Type B pancreatic cell (in vitro differentiated cells): ENCODE measurements around the gene IP6K1. TPM values are rescaled to one million over a fixed set of nuclear protein-coding genes. Genes with fewer than 3 reads are reported as not detected.

Experiments used
- DNase-seq: peaks from one replicate; pipeline ENCODE4 v3.0.0; 2021; ENCODE audit warnings: mixed read lengths; ENCODE audit not compliant: unreplicated experiment; ENCODE audit errors: extremely low spot score
- H3K27ac Mint-ChIP-seq: 2 replicates; pipeline ENCODE4 v1.8.0; 2021; ENCODE audit warnings: mild to moderate bottlenecking, mixed read lengths
- H3K27me3 Mint-ChIP-seq: 2 replicates; pipeline ENCODE4 v1.8.0; 2021; ENCODE audit warnings: mixed read lengths
- H3K36me3 Mint-ChIP-seq: 2 replicates; pipeline ENCODE4 v1.8.0; 2021; ENCODE audit warnings: mixed read lengths
- H3K4me1 Mint-ChIP-seq: one replicate; pipeline ENCODE4 v1.8.0; 2021; ENCODE audit warnings: mixed read lengths; ENCODE audit not compliant: unreplicated experiment
- H3K4me3 Mint-ChIP-seq: 2 replicates; pipeline ENCODE4 v1.8.0; 2021; ENCODE audit warnings: mild to moderate bottlenecking, mixed read lengths
- H3K9me3 Mint-ChIP-seq: 2 replicates; pipeline ENCODE4 v1.8.0; 2021; ENCODE audit warnings: mixed read lengths
- total RNA-seq: library from RNA; stranded (reverse); gene quantifications from 2 replicates; pipeline ENCODE4 v1.2.1, GENCODE V29; 2021; ENCODE audit warnings: low replicate concordance
- TF ChIP-seq, protein P1 (sequence below): fragments of 200-600 bp; sonication (generic); conservative IDR thresholded peaks from 2 replicates; pipeline ENCODE4 v1.5.0; 2021; ENCODE audit warnings: antibody characterized with exemption, mild to moderate bottlenecking

IP6K1 gene
- total RNA-seq, 1 donor from 2014 or later = 42.5 TPM

GRCh38 chr3:49791571-49791970 is 5.2 kb upstream of the IP6K1 start:
- Mint-ChIP-seq H3K27ac (no peak overlapping the region), H3K4me3 (no peak overlapping the region), H3K27me3 (no peaks in the 10 kb centered on the region), H3K4me1 (peaks cover 5% of the 10 kb centered on the region), H3K36me3 (no peaks in the 10 kb centered on the region), H3K9me3 (no peaks in the 10 kb centered on the region)
- TF ChIP-seq, protein P1, sequence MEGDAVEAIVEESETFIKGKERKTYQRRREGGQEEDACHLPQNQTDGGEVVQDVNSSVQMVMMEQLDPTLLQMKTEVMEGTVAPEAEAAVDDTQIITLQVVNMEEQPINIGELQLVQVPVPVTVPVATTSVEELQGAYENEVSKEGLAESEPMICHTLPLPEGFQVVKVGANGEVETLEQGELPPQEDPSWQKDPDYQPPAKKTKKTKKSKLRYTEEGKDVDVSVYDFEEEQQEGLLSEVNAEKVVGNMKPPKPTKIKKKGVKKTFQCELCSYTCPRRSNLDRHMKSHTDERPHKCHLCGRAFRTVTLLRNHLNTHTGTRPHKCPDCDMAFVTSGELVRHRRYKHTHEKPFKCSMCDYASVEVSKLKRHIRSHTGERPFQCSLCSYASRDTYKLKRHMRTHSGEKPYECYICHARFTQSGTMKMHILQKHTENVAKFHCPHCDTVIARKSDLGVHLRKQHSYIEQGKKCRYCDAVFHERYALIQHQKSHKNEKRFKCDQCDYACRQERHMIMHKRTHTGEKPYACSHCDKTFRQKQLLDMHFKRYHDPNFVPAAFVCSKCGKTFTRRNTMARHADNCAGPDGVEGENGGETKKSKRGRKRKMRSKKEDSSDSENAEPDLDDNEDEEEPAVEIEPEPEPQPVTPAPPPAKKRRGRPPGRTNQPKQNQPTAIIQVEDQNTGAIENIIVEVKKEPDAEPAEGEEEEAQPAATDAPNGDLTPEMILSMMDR = no peak
- no peak for DNase-seq

GRCh38 chr3:49790626-49791411 is 4.5 kb upstream of the IP6K1 start:
- no peak for DNase-seq
- no peaks in the 10 kb centered on the region for H3K27me3 Mint-ChIP-seq

GRCh38 chr3:49788056-49788455 is 1.7 kb upstream of the IP6K1 start:
- no peaks in the 10 kb centered on the region for H3K27me3 Mint-ChIP-seq
- TF ChIP-seq, protein P1 = no peak
- H3K4me3 Mint-ChIP-seq = no peak overlapping the region
- H3K4me1 Mint-ChIP-seq = peaks cover 14% of the 10 kb centered on the region
- H3K9me3 Mint-ChIP-seq = no peaks in the 10 kb centered on the region
- H3K27ac Mint-ChIP-seq = no peak overlapping the region
- no peak for DNase-seq
- peaks cover 7% of the 10 kb centered on the region for H3K36me3 Mint-ChIP-seq

More at GRCh38 chr3:49790626-49791411, 4.5 kb upstream of the IP6K1 start:
- Mint-ChIP-seq H3K4me3 (peak overlapping the region; percentile 26), H3K36me3 (no peaks in the 10 kb centered on the region), H3K9me3 (no peaks in the 10 kb centered on the region), H3K27ac (peak overlapping the region; percentile 12), H3K4me1 (peaks cover 5% of the 10 kb centered on the region)
- TF ChIP-seq, protein P1 = no peak

GRCh38 chr3:49787536-49787935 is 1.2 kb upstream of the IP6K1 start:
- H3K27ac Mint-ChIP-seq = peak overlapping the region; percentile 95
- DNase-seq = no peak
- H3K27me3 Mint-ChIP-seq = no peaks in the 10 kb centered on the region
- TF ChIP-seq, protein P1 = no peak
- no peak overlapping the region for H3K4me3 Mint-ChIP-seq
- H3K4me1 Mint-ChIP-seq = peaks cover 14% of the 10 kb centered on the region
- H3K36me3 Mint-ChIP-seq = peaks cover 7% of the 10 kb centered on the region
- no peaks in the 10 kb centered on the region for H3K9me3 Mint-ChIP-seq

- peak overlapping the region; percentile 85 for H3K4me3 Mint-ChIP-seq
These were observed 781 bp upstream of the IP6K1 start for GRCh38 chr3:49787182-49787464.

More at GRCh38 chr3:49787182-49787464, 781 bp upstream of the IP6K1 start:
- TF ChIP-seq, protein P1 = no peak
- Mint-ChIP-seq H3K4me1 (peaks cover 14% of the 10 kb centered on the region), H3K27me3 (no peaks in the 10 kb centered on the region), H3K9me3 (no peaks in the 10 kb centered on the region), H3K27ac (peak overlapping the region; percentile 95), H3K36me3 (peaks cover 7% of the 10 kb centered on the region)
- no peak for DNase-seq
